Astrocyte of the cerebellum (primary cell): Measurements from ENCODE around the gene ATP5ME.

Source experiments
- DNase-seq: peaks from one replicate; pipeline ENCODE4 v3.0.0-alpha.2; 2011; ENCODE audit warnings: low read depth
- H3K4me3 ChIP-seq: 2 replicates; pipeline ENCODE4 v1.5.1; 2011; ENCODE audit warnings: mild to moderate bottlenecking, low read depth, low read length, moderate library complexity
- in situ Hi-C: cut with HindIII; loops from 2 replicates; pipeline ENCODE4 v1.10.0; 2017; ENCODE audit warnings: low sequenced_read_pairs
- TF ChIP-seq, protein P1 (sequence below): IDR thresholded peaks from 2 replicates; pipeline ENCODE4 v1.5.1; 2012; ENCODE audit warnings: low read length, low read depth, moderate library complexity, mild to moderate bottlenecking; ENCODE audit errors: missing control alignments

Gene ATP5ME

DNA sequence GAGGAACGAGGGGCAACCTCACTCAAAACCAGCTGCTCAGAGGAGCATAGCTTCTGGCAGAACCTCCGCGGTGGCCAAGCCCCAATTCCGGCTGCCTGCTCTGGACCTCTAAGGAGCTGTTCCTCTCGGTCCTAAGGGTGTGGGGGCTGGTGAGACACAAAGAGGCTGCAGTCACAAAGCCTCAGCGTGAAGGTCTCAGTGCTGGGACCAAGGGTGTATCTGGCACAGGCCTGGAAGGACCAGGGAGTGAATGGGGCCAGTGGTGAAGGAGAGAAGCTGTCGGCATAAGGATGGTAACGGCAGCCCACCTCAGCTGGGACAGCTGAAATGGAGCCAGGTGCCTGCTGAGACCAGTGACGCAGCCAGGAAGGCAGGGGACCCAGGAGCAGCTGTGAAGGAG lies 43.4 kb downstream of the ATP5ME start:
- H3K4me3 ChIP-seq, result no peak overlapping the region
- in situ Hi-C loops, result no loop called here
- TF ChIP-seq, protein P1, sequence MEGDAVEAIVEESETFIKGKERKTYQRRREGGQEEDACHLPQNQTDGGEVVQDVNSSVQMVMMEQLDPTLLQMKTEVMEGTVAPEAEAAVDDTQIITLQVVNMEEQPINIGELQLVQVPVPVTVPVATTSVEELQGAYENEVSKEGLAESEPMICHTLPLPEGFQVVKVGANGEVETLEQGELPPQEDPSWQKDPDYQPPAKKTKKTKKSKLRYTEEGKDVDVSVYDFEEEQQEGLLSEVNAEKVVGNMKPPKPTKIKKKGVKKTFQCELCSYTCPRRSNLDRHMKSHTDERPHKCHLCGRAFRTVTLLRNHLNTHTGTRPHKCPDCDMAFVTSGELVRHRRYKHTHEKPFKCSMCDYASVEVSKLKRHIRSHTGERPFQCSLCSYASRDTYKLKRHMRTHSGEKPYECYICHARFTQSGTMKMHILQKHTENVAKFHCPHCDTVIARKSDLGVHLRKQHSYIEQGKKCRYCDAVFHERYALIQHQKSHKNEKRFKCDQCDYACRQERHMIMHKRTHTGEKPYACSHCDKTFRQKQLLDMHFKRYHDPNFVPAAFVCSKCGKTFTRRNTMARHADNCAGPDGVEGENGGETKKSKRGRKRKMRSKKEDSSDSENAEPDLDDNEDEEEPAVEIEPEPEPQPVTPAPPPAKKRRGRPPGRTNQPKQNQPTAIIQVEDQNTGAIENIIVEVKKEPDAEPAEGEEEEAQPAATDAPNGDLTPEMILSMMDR, result no peak
- DNase-seq, result no peak

DNA sequence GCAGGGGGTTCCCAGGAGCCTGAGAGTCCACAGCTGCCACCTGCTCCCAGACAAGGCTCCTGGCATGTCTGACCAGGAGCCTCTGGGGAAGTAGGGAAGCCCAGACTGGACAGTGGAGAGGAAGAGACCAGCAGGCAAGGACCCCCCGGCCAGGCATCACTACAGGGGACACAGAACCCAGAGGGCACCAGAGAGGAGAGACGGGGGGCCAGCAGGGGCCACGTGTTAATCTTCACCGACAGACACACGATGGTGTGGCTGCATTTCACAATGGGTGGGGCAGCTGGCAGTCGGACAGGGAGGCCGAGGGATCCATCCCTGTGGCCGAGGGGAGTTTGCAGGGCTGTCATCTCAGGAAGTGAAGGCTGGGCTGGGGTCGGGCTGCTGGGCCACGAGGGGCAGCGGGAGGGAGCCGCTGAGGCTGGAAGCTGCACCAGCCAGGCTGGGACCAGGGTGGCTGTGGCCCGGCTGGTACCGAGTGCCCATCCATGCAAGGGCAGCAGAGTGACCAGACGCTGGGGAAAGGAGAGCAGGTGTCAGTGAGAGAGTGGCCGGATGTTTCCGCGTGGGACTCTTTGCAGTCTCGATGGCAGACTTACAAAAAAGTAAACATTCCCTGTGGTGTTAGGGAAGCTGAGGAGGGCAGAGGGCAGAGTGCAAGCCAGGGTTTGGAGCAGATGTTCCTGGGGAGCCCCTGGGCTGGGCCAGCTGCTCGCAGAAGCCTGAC lies 44.0 kb downstream of the ATP5ME start:
- in situ Hi-C loops, result no loop called here
- H3K4me3 ChIP-seq, result no peak overlapping the region
- DNase-seq, result no peak
- TF ChIP-seq, protein P1, result no peak

DNA sequence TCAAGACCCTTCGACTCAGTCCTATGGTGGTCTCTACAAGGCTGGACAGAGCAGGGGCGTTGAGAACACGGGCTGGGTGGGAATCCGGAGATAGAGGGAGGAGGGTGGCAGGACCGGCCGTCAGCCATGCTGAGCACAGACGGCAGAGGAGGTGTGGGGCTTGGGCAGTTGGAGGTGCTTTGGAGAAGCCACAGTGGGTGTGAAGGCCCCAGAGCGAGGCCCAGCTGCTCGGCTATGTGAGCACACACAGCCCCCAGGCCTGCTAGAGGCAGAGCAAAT lies 44.5 kb downstream of the ATP5ME start:
- DNase-seq, result no peak
- in situ Hi-C loops, result no loop called here
- no peak overlapping the region for H3K4me3 ChIP-seq
- TF ChIP-seq, protein P1, result no peak

DNA sequence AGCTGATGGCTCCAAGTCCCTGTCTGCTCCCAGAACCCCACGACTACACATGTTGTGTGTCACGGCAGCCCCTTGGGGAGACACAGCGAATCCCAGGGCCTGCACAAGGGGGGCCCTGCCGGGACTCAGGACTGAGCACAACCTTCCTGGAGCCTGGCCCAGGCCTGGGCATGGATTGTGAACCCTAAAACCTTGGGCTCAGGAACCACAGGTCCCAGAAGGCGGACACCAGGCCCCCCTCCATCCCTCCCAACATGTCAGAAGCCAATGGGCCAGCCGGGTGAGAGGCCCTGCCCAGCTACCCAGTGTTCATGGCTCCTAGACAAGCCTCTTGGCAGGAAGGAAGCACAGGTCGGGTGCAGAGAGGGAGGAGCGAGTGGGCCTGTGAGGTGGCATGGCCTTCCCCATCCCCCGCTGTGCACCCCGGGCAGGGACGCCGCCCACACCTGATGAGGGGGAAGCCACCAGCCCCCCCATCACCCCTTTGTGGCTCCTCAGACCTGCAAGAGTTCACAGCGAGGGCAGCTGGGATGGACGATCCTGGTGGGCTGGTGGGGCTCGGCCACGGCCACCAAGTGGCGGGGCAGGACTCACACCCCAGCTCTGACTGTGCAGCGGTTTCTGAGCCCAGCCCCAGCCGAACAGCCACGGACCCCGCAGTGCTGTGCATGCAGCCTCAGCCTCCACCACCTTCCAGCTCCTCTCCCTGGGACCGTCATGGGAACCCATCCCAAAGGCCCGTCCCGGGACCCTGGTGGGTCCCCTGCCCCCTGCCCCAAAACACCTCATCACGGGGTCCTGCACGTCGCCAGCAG lies 45.0 kb downstream of the ATP5ME start:
- no peak for DNase-seq
- TF ChIP-seq, protein P1, result no peak
- in situ Hi-C loops, result no loop called here
- no peak overlapping the region for H3K4me3 ChIP-seq

DNA sequence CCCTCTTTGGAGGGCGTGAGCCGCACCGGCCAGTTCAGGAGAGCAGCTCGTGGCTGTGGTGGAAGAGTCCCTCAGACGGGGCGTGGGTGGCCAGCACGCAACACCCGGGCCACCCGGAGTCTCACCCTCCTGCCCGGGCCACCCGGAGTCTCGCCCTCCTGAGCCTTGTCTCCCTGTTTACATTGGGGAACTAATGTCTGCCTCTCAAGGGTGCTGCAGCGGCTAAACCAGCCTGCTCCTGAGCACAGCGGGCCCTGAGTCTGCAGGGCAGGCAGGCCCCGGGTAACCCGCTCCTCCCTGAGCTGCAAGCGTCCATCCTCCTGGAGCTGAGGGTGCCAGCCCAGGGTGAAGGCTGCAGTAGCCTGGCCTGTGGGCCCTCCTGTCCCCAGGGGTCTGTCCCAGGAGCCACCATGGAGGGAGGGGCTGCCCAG lies 45.8 kb downstream of the ATP5ME start:
- in situ Hi-C loops, result no loop called here
- TF ChIP-seq, protein P1, result no peak
- no peak for DNase-seq
- no peak overlapping the region for H3K4me3 ChIP-seq

DNA sequence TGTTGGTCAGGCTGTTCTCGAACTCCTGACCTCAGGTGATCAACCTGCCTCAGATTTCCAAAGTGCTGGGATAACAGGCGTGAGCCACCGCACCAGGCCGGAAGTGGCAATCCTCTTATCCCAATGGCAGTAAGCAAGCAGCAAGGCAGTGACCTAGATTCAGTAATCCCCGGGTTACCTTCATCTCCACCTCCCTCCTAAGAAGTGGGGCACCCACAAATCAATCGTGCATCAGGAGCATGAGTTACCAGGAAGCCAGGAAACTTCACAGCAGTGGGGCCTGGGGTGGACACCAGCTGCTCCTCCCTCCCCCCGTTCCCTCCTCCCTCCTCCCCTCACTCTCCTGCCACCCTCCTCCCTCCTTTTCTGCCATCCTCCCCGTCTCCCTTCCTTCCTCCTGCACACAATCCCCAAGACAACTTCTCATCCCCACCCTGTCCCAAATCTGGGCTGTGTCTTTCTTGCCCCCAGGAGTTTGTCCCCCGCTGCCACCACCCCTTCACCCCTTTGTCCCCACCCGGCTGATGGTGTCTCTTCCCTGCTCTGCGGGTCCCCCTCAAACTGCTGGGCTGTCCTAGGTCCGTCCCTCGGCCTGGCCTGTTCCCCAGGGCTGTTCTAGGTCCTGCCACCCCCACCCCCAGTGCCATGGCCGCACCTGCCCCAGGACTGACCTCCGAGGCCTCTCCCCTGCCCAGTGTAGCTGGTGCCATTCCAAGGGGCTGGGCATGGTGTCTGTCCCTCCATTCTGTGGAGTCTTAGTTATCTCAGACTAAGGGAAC lies 46.5 kb downstream of the ATP5ME start:
- in situ Hi-C loops, result no loop called here
- no peak overlapping the region for H3K4me3 ChIP-seq
- no peak for DNase-seq
- TF ChIP-seq, protein P1, result no peak
